Endothelial cell of umbilical vein (primary cell): ENCODE results near the gene DLK1. TPM values are rescaled to one million over a fixed set of nuclear protein-coding genes. Genes with fewer than 3 reads are reported as not detected.

Experiments
- BruUV-seq: library from RNA; stranded (reverse); fragments of 400-500 nt; replicated peaks from 2 replicates; lab custom pipeline; 2021; lab: Mats Ljungman, UMichigan
- CTCF ChIA-PET: fragments of 300-600, 350-600 bp; sonication (Branson Sonifier 250); formaldehyde crosslinking; loops from one replicate; lab custom pipeline; 2021; ENCODE audit warnings: antibody characterized with exemption, inconsistent platforms; lab: Charles Lee
- POLR2A ChIA-PET: fragments of 300-600, 350-600 bp; sonication (Branson Sonifier 250); formaldehyde crosslinking; loops from one replicate; lab custom pipeline; 2021; ENCODE audit warnings: antibody characterized with exemption, inconsistent platforms; lab: Charles Lee
- DNase-seq: peaks from one replicate; pipeline ENCODE4 v3.0.0-alpha.2; 2011; ENCODE audit warnings: low read depth, low spot score
- FAIRE-seq: peaks from 2 replicates; lab custom pipeline; 2011; peaks lifted over from hg19 to GRCh38; lab: Jason Lieb, UNC
- H2AFZ ChIP-seq: 2 replicates; pipeline ENCODE4 v1.6.0; 2012; ENCODE audit warnings: low read depth, low read length, control low read depth, inconsistent platforms
- H3K27ac ChIP-seq: 2 replicates; pipeline ENCODE4 v1.5.1; 2011; ENCODE audit warnings: low read depth, mild to moderate bottlenecking, control low read depth, low read length, moderate library complexity; ENCODE audit not compliant: insufficient read depth
- H3K27me3 ChIP-seq, 2 experiments: 2 replicates each; pipeline versions ENCODE4 v1.6.0 to v1.6.1; 2011; ENCODE audit warnings: low read length in 2 of 2, mixed read lengths in 1 of 2; ENCODE audit not compliant: control insufficient read depth in 2 of 2, insufficient read depth in 2 of 2
- H3K36me3 ChIP-seq, 2 experiments: 2 replicates in 1 of 2; 3 replicates in 1 of 2; pipeline ENCODE4 v1.5.1; 2011; ENCODE audit warnings: low read length in 2 of 2, mild to moderate bottlenecking in 1 of 2, moderate library complexity in 1 of 2; ENCODE audit not compliant: control insufficient read depth in 2 of 2, insufficient read depth in 2 of 2; ENCODE audit errors: extremely low read depth in 1 of 2
- H3K4me1 ChIP-seq: 3 replicates; pipeline ENCODE4 v1.5.1; 2011; ENCODE audit warnings: mild to moderate bottlenecking, low read length; ENCODE audit not compliant: control insufficient read depth, insufficient read depth; ENCODE audit errors: extremely low read depth
- H3K4me2 ChIP-seq: 2 replicates; pipeline ENCODE4 v1.6.1; 2011; ENCODE audit warnings: low read length, control low read depth, mixed read lengths; ENCODE audit not compliant: insufficient read depth
- H3K4me3 ChIP-seq, 3 experiments: fragments of 200-600 bp in 1 of 3; sonication (generic), shearing (Covaris generic) in 1 of 3; replicated peaks in 1 of 3; 2 replicates each; pipeline ENCODE4 v1.5.1; 2011 to 2016; ENCODE audit warnings: control low read depth in 3 of 3, low read length in 3 of 3, mild to moderate bottlenecking in 2 of 3, inconsistent platforms in 1 of 3, low read depth in 1 of 3, moderate library complexity in 1 of 3; ENCODE audit not compliant: insufficient read depth in 1 of 3
- H3K79me2 ChIP-seq: 2 replicates; pipeline ENCODE4 v1.6.0; 2012; ENCODE audit warnings: low read length, inconsistent platforms; ENCODE audit not compliant: control insufficient read depth, insufficient read depth
- H3K9ac ChIP-seq: replicated peaks from 2 replicates; pipeline ENCODE3; 2011; ENCODE audit warnings: low read length, control low read depth; ENCODE audit not compliant: insufficient read depth; ENCODE audit errors: extremely low read depth
- H3K9me1 ChIP-seq: replicated peaks from 3 replicates; pipeline ENCODE4 v1.6.0; 2011; ENCODE audit warnings: mild to moderate bottlenecking, low read length; ENCODE audit not compliant: control insufficient read depth, insufficient read depth; ENCODE audit errors: extremely low read depth
- H3K9me3 ChIP-seq: replicated peaks from 2 replicates; pipeline ENCODE4 v1.5.1; 2012; ENCODE audit warnings: low read length, inconsistent platforms; ENCODE audit not compliant: control insufficient read depth, insufficient read depth
- H4K20me1 ChIP-seq: replicated peaks from 2 replicates; pipeline ENCODE3; 2011; ENCODE audit warnings: mild to moderate bottlenecking, low read length; ENCODE audit not compliant: control insufficient read depth, insufficient read depth; ENCODE audit errors: extremely low read depth
- CTCF ChIP-seq, 2 donors: IDR thresholded peaks; 1 replicate in 1 of 2; 2 replicates in 1 of 2; pipeline ENCODE4 v1.5.1; 2011; ENCODE audit warnings: low read length in 2 of 2, mild to moderate bottlenecking in 2 of 2, moderate library complexity in 2 of 2, control low read depth in 1 of 2, inconsistent platforms in 1 of 2, low read depth in 1 of 2; ENCODE audit not compliant: insufficient read depth in 1 of 2; ENCODE audit errors: extremely low read depth in 1 of 2
- EZH2 ChIP-seq: IDR thresholded peaks from 2 replicates; pipeline ENCODE4 v1.6.1; 2012; ENCODE audit warnings: borderline replicate concordance, low read depth, mild to moderate bottlenecking, moderate library complexity, low read length, inconsistent platforms; ENCODE audit not compliant: severe bottlenecking
- FOS ChIP-seq: IDR thresholded peaks from 2 replicates; pipeline ENCODE4 v1.6.1; 2011; ENCODE audit warnings: mild to moderate bottlenecking, low read length, moderate library complexity, borderline replicate concordance; ENCODE audit not compliant: insufficient read depth
- GATA2 ChIP-seq: IDR thresholded peaks from 2 replicates; pipeline ENCODE4 v1.7.0; 2011; ENCODE audit warnings: low read depth, mild to moderate bottlenecking, moderate library complexity, mixed read lengths, low read length; ENCODE audit not compliant: insufficient read length, insufficient read depth
- JUN ChIP-seq: IDR thresholded peaks from 2 replicates; pipeline ENCODE4 v1.6.1; 2011; ENCODE audit warnings: borderline replicate concordance, low read depth; ENCODE audit not compliant: insufficient read length, insufficient read depth
- MYC ChIP-seq: IDR thresholded peaks from one replicate; pipeline ENCODE4 v1.6.1; 2011; ENCODE audit warnings: mild to moderate bottlenecking, low read depth, low read length
- POLR2A ChIP-seq: IDR thresholded peaks from 2 replicates; pipeline ENCODE4 v1.6.1; 2012; ENCODE audit warnings: low read depth, mild to moderate bottlenecking, control low read depth, low read length
- POLR2AphosphoS5 ChIP-seq: IDR thresholded peaks from 2 replicates; pipeline ENCODE4 v1.6.1; 2012; ENCODE audit warnings: low read depth, mild to moderate bottlenecking, control low read depth, low read length, moderate library complexity; ENCODE audit not compliant: insufficient read depth
- dilution Hi-C: fragments of 300-500 bp; cut with MboI; formaldehyde crosslinking; loops from one replicate; pipeline ENCODE4 v1.15.0; 2019; ENCODE audit warnings: low sequenced_read_pairs; ENCODE audit not compliant: extremely low pct_ligation_motif_present
- intact Hi-C: fragments of 100-400 bp; cut with micrococcal nuclease; formaldehyde crosslinking; loops from one replicate; pipeline ENCODE4 v1.10.0; 2022
- polyA plus RNA-seq, 4 experiments: library from polyadenylated mRNA; depleted of rRNA in 3 of 4; stranded (reverse) in 3 of 4; unstranded in 1 of 4; fragments of >200 nt; gene quantifications; 2 replicates each; pipeline versions ENCODE4 v1.2.1 to v1.2.3, GENCODE V29; 2011 to 2012; ENCODE audit warnings: missing spikeins in 1 of 4
- total RNA-seq: library from RNA; stranded (reverse); gene quantifications from 2 replicates; pipeline ENCODE4 v1.2.3, GENCODE V29; 2021
- TF ChIP-seq, protein P1 (sequence below): IDR thresholded peaks from 2 replicates; pipeline ENCODE4 v1.6.1; 2011; ENCODE audit not compliant: insufficient read depth, insufficient read length

DLK1 gene
- total and polyA plus RNA-seq, 2 donors (not counting 3 experiments of a cell fraction or from before 2014, with no cell fraction given): not detected

DNA sequence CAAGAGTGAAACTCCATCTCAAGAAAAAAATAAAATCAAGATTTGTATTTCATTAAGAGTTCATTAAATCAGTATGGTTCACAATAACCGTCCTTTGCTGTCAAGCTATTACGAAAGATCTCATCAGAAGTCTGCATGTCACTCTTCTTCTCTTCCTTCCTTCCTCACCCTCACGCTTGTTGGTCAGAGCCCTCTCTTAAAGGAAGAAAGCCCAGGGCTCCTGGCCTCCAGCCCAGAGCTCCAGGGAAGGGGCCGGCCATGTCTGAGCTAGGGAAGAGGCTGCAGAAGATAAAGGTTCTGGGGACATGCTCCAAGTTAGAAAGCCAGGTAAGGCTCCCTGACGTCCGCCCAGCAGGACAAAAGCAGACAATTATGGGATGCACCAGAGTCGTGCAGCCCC, 43.1 kb upstream of the DLK1 start:
- no peak overlapping the region for H3K4me3 ChIP-seq
- no peaks in the 10 kb centered on the region for H3K79me2 ChIP-seq
- POLR2A ChIA-PET: no interaction called here
- H3K4me2 ChIP-seq: no peak overlapping the region
- no TSS peak for BruUV-seq
- TF ChIP-seq POLR2AphosphoS5 (no peak), POLR2A (no peak), MYC (no peak), FOS (no peak), CTCF (IDR thresholded peaks at IDR 0.05; ENCODE audit: extremely low read depth in 1 of 2, insufficient read depth in 1 of 2, low read depth in 1 of 2, low read length in 2 of 2) (no peak)
- H3K27me3 ChIP-seq: no peaks in the 10 kb centered on the region
- dilution Hi-C loops (no loop called here), intact Hi-C loops (no loop called here)
- CTCF ChIA-PET: interaction anchor here (0.7 kb wide), 1 partner anchor 27 kb away, joined by 3 read pairs; no protein-coding TSS in a partner anchor
- no peaks in the 10 kb centered on the region for H3K4me1 ChIP-seq
- no peak overlapping the region for H3K9ac ChIP-seq
- H3K9me3 ChIP-seq: no peaks in the 10 kb centered on the region
- DNase-seq (no peak), FAIRE-seq (peak; percentile 8)
- H4K20me1 ChIP-seq: no peaks in the 10 kb centered on the region
- no peak overlapping the region for H2AFZ ChIP-seq
- no peak overlapping the region for H3K27ac ChIP-seq
- H3K9me1 ChIP-seq: no peaks in the 10 kb centered on the region
- H3K36me3 ChIP-seq: no peaks in the 10 kb centered on the region

GRCh38 chr14:100684154-100684553, 42.5 kb upstream of the DLK1 start:
- dilution Hi-C loops (no loop called here), intact Hi-C loops (no loop called here)
- CTCF ChIA-PET: interaction anchor here (0.7 to 1.6 kb wide), 2 partner anchors 21 to 26 kb away, joined by 3 to 5 read pairs; no protein-coding TSS in a partner anchor
- Histone ChIP-seq H3K9me1 (no peaks in the 10 kb centered on the region), H3K4me2 (no peak overlapping the region), H3K9ac (no peak overlapping the region), H3K79me2 (no peaks in the 10 kb centered on the region), H3K27me3 (no peaks in the 10 kb centered on the region), H2AFZ (no peak overlapping the region), H3K27ac (no peak overlapping the region), H3K4me3 (no peak overlapping the region), H3K4me1 (peaks cover 3% of the 10 kb centered on the region), H4K20me1 (no peaks in the 10 kb centered on the region), H3K36me3 (no peaks in the 10 kb centered on the region), H3K9me3 (no peaks in the 10 kb centered on the region)
- DNase-seq: no peak
- no TSS peak for BruUV-seq
- FAIRE-seq: no peak
- TF ChIP-seq GATA2 (no peak), MYC (no peak), EZH2 (no peak), POLR2A (no peak), POLR2AphosphoS5 (no peak), JUN (no peak), FOS (no peak), CTCF (IDR thresholded peaks at IDR 0.05; ENCODE audit: extremely low read depth in 1 of 2, insufficient read depth in 1 of 2, low read depth in 1 of 2, low read length in 2 of 2) (no peak)
- TF ChIP-seq, protein P1, sequence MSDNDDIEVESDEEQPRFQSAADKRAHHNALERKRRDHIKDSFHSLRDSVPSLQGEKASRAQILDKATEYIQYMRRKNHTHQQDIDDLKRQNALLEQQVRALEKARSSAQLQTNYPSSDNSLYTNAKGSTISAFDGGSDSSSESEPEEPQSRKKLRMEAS: no peak
- POLR2A ChIA-PET: no interaction called here
